IPS-18c (cell line): ENCODE data around the gene MDP1.
"Not testable (repeated sequence)": the region's sequence is repeated elsewhere in the genome, so short reads cannot be mapped to it uniquely, and the experiment has no call there.

Experiments
- H3K4me3 ChIP-seq: 2 replicates; pipeline ENCODE4 v1.7.0; 2013; ENCODE audit warnings: low read depth, mild to moderate bottlenecking, low read length, moderate library complexity; ENCODE audit not compliant: insufficient read depth
- H3K9me3 ChIP-seq: one replicate; pipeline ENCODE4 v1.6.1; 2013; ENCODE audit warnings: mild to moderate bottlenecking, low read length, moderate library complexity; ENCODE audit not compliant: control insufficient read depth, insufficient read depth

MDP1 gene

DNA sequence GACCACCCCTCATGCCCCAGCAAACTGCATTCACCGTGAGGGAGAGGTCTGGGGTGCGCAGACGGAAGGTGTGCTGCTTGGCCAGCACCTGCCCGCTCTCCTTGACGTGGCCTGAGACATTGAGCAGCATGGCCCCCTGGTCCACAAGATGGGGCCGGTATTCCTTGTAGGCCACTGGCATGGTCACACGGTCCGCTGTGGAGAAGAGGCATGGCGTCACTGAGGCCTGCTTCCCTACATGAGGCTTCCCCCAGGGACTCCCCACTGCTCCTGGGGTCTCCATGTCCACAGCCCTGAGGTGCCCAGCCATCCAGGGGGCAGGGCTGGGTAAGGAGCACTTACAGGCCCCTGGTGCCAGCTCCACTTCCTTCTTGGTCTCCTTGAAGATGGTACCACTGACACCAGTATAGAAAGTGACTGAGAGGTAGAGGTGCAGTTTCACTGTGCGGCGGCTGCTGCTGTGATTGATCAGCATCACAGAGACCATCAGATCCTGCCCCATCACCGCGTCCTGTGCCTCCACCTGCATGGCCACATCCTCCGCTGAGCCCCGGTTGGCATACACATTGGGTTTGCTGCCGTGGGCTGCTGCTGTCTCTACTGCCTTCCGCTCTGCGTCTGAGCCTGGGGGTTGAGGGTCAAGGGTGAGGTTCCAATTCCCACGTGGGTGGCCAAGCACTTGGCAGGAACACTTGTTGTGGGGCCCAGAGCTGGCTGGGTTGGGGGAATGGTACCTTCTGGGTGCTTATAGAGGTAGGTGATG lies 38.9 kb upstream of the MDP1 start:
- Histone ChIP-seq H3K4me3 (no peak overlapping the region), H3K9me3 (no peaks in the 10 kb centered on the region)

DNA sequence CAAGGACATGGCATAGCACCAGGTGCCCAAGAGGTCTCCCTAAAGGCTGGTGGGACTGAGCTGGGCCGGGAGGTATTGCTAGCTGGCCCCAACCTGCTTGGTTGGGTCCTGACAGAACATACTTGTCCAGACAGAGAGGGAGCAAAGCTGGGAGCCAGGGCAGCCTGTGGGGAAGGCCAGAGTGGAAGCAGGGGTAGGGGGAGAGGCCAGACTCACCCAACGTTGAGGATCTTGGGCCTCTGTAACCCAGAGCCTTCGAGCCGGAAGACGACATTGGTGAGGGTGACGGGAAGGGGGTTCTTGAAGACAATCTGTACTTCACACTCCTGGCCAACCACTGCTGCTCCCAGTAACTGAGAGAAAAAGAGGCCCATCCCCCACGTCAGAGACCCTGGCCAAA lies 38.1 kb upstream of the MDP1 start:
- no peaks in the 10 kb centered on the region for H3K9me3 ChIP-seq
- H3K4me3 ChIP-seq: no peak overlapping the region

- Histone ChIP-seq H3K4me3 (no peak overlapping the region), H3K9me3 (no peaks in the 10 kb centered on the region)
These were observed 36.6 kb upstream of the MDP1 start for GRCh38 chr14:24252289-24253124.

GRCh38 chr14:24251880-24252288 lies 36.0 kb upstream of the MDP1 start:
- Histone ChIP-seq H3K4me3 (no peak overlapping the region), H3K9me3 (no peaks in the 10 kb centered on the region)

GRCh38 chr14:24250354-24250753 lies 34.5 kb upstream of the MDP1 start:
- Histone ChIP-seq H3K9me3 (no peaks in the 10 kb centered on the region), H3K4me3 (no peak overlapping the region)

DNA sequence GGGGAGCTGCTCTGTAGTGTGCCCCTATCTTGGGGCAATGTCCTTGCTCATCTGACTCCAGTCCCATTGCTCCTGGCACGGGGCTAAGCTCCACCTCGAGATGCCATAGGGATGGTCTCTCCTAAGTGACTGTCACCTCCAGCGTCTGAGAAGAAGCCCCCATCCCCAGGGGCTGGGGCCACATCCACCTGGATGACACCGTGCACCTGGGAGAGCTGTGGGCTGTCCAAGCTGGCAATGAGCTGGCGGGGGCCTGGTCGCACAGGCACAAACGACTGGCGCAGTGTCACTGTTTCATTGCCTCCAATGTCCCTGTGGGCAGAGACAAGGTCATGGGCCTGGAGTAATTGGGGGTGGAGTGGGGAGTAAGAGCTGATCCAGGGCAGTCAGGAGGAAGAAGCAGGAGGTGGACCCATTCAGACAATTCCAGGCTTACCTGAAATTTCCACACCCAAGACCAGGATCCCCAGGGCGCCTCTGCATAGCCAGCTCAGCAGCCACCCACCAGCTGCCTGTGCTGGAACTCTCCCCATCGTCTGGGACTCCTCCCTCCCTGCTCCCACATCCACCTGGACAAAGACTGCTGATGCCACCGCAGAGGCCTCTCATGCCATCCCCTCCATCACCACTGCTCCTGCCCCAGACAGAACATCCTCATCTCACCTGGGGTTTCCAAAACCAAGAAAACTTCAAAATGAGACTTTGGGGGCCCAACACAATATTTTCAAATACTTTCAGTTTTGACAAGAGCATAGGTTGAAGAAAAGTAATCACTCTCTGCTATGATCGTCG lies 33.6 kb upstream of the MDP1 start:
- no peak overlapping the region for H3K4me3 ChIP-seq
- no peaks in the 10 kb centered on the region for H3K9me3 ChIP-seq

- Histone ChIP-seq H3K9me3 (no peaks in the 10 kb centered on the region), H3K4me3 (no peak overlapping the region)
These were observed 31.6 kb upstream of the MDP1 start for GRCh38 chr14:24247422-24247821.

- H3K9me3 ChIP-seq: no peaks in the 10 kb centered on the region
- H3K4me3 ChIP-seq: no peak overlapping the region
These were observed 30.9 kb upstream of the MDP1 start for GRCh38 chr14:24246765-24247212.

- H3K4me3 ChIP-seq, H3K9me3 ChIP-seq: not testable (repeated sequence)
These were observed 29.5 kb upstream of the MDP1 start for GRCh38 chr14:24245350-24245749.

GRCh38 chr14:24243336-24243836 lies 27.5 kb upstream of the MDP1 start:
- Histone ChIP-seq H3K4me3 (peak overlapping the region; percentile 70; the same call in 1 of the 2 replicates), H3K9me3 (no peaks in the 10 kb centered on the region)

- Histone ChIP-seq H3K4me3 (peak overlapping the region; percentile 70), H3K9me3 (no peaks in the 10 kb centered on the region)
These were observed 26.1 kb upstream of the MDP1 start for GRCh38 chr14:24241829-24242443.

DNA sequence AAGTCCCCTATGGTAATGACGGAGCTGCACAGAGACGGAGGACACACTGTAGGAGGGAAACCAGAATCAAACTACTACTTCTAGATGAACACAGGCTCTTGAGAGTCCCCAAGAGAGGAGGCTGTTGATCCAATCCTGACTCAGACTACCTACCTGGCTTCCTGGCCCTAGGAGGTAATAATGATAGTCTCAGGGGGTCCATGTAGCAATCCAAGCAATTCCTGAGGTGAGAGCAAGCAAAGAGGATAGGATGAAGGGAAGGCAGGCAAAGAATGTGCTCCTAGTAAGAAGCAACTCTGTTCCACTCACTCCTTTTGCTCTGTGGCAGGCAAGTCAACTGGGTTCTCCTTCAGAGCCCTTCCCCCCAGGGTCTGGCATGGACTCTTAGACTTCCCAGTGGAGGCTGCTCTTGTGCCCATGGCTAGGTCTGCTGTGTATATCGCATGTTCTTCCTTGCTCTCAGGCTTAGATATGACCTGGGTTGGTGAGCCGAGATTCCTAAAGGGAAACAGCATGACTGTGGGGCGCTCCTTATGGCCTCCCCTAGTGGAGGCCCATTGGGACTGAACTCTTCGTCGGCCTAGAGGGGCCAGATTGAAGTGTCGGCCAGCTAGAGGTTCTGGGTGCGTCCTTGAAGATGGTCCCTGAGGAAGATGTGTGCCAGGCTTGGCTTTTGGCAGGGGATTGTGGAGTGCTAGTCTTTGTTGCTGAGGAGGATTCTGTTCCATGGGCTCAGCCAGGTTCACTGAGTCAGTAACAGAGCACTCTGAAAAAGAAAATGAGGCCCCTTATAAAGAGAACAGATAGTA lies 24.4 kb upstream of the MDP1 start:
- Histone ChIP-seq H3K9me3 (no peaks in the 10 kb centered on the region), H3K4me3 (no peak overlapping the region)

DNA sequence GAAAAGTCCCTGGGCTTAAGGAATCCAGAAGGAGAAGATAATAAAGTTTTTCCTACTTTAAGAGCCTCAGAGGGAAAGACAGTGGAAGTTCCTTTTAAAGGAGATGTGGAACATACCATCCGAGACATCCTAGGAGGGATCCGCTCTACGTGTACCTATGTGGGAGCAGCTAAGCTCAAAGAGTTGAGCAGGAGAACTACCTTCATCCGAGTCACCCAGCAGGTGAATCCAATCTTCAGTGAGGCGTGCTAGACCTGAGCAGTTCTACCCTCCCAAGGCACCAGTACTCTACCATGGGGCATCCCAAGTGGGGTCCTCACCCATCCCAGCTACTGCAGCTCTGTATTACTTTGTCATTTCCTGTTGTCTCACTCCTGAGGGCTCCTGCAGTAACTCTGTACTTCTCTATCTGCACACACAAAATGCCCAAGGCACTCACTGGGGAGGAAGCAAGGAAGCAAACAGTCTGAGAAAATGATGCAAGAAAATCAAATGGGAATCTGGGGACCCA lies 22.7 kb upstream of the MDP1 start:
- H3K4me3 ChIP-seq: no peak overlapping the region
- H3K9me3 ChIP-seq: no peaks in the 10 kb centered on the region

- H3K4me3 ChIP-seq: no peak overlapping the region
- H3K9me3 ChIP-seq: no peaks in the 10 kb centered on the region
These were observed 22.3 kb upstream of the MDP1 start for GRCh38 chr14:24238123-24238522.

GRCh38 chr14:24237463-24237955 lies 21.6 kb upstream of the MDP1 start:
- H3K4me3 ChIP-seq: no peak overlapping the region
- no peaks in the 10 kb centered on the region for H3K9me3 ChIP-seq
